Nephron progenitor cell (in vitro differentiated cells): ENCODE data around the gene DDR1.

ENCODE experiments used
- DNase-seq: peaks from one replicate; pipeline ENCODE4 v3.0.0; 2021
- H3K27ac Mint-ChIP-seq: 2 replicates; pipeline ENCODE4 v1.8.0; 2021; ENCODE audit warnings: mild to moderate bottlenecking, moderate library complexity, mixed read lengths
- H3K27me3 Mint-ChIP-seq: 2 replicates; pipeline ENCODE4 v1.8.0; 2021; ENCODE audit warnings: mild to moderate bottlenecking, low read depth, mixed read lengths; ENCODE audit not compliant: poor library complexity
- H3K36me3 Mint-ChIP-seq: 2 replicates; pipeline ENCODE4 v1.8.0; 2021; ENCODE audit warnings: low read depth, mixed read lengths
- H3K4me1 Mint-ChIP-seq: 2 replicates; pipeline ENCODE4 v1.8.0; 2021; ENCODE audit warnings: mixed read lengths
- H3K4me3 Mint-ChIP-seq: 2 replicates; pipeline ENCODE4 v1.8.0; 2021; ENCODE audit warnings: mild to moderate bottlenecking, moderate library complexity, mixed read lengths
- H3K9me3 Mint-ChIP-seq: 2 replicates; pipeline ENCODE4 v1.8.0; 2021; ENCODE audit warnings: mild to moderate bottlenecking, moderate library complexity, mixed read lengths
- TF ChIP-seq, protein P1 (sequence below): fragments of 200-600 bp; sonication (generic); IDR thresholded peaks from 2 replicates; pipeline ENCODE4 v1.5.0; 2021; ENCODE audit warnings: antibody characterized with exemption

The DDR1 gene

DNA sequence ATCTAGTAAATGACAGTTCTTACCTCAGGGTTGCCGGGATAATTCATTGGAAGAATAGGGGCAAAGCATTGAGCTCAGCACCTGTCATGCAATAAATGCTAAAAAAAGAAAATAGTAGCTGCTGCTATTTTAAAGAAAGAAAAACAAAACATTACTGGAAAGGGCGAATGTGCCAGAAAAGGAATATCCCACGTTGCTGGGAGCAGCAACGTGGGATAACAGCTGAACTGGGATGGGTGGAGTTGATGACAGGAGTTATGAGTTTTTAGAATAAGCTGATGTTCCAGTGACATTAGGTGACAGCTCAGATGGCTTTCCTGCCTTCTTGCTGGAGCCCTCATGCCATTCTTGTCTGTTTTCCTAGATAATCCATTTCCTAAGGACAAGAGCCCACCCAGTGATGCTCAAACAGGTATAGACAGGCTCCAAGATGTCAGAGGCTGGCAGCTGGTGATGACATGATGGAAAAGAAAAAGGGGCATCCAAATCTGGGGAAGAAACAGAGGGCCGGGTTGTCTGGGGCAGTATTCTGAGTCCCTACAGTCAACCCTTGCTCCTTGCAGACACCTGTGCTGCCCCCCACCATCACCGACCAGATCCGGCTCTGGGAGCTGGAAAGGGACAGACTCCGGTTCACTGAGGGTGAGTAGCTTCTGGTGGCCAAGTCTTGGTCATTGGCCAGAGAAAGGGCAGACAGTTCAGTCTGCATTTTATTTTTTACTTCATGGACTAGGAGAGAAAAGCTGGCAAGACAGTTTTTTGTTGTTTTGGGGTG is 28.6 kb downstream of the DDR1 start:
- Mint-ChIP-seq H3K36me3 (peaks cover 56% of the 10 kb centered on the region), H3K27ac (no peak overlapping the region), H3K4me1 (peaks cover 61% of the 10 kb centered on the region), H3K9me3 (no peaks in the 10 kb centered on the region), H3K4me3 (peak overlapping the region; percentile 86), H3K27me3 (peaks cover 5% of the 10 kb centered on the region)
- DNase-seq, result no peak
- TF ChIP-seq, protein P1, sequence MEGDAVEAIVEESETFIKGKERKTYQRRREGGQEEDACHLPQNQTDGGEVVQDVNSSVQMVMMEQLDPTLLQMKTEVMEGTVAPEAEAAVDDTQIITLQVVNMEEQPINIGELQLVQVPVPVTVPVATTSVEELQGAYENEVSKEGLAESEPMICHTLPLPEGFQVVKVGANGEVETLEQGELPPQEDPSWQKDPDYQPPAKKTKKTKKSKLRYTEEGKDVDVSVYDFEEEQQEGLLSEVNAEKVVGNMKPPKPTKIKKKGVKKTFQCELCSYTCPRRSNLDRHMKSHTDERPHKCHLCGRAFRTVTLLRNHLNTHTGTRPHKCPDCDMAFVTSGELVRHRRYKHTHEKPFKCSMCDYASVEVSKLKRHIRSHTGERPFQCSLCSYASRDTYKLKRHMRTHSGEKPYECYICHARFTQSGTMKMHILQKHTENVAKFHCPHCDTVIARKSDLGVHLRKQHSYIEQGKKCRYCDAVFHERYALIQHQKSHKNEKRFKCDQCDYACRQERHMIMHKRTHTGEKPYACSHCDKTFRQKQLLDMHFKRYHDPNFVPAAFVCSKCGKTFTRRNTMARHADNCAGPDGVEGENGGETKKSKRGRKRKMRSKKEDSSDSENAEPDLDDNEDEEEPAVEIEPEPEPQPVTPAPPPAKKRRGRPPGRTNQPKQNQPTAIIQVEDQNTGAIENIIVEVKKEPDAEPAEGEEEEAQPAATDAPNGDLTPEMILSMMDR, result no peak

DNA sequence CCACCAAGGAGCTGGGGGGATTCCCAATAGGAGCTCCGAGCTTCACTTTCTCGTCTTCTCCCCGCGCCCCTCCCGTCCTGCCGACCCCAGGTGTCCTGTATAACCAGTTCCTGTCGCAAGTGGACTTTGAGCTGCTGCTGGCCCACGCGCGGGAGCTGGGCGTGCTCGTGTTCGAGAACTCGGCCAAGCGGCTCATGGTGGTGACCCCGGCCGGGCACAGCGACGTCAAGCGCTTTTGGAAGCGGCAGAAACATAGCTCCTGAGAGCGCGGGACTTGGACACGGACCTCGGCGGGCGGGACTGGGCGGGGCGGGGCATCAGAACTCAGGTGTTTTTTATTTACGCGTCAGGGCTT is 29.4 kb downstream of the DDR1 start:
- Mint-ChIP-seq H3K4me3 (peak overlapping the region; percentile 86), H3K27ac (no peak overlapping the region), H3K9me3 (no peaks in the 10 kb centered on the region), H3K4me1 (peaks cover 54% of the 10 kb centered on the region), H3K27me3 (peaks cover 2% of the 10 kb centered on the region), H3K36me3 (peaks cover 56% of the 10 kb centered on the region)
- TF ChIP-seq, protein P1, result no peak
- DNase-seq, result no peak

DNA sequence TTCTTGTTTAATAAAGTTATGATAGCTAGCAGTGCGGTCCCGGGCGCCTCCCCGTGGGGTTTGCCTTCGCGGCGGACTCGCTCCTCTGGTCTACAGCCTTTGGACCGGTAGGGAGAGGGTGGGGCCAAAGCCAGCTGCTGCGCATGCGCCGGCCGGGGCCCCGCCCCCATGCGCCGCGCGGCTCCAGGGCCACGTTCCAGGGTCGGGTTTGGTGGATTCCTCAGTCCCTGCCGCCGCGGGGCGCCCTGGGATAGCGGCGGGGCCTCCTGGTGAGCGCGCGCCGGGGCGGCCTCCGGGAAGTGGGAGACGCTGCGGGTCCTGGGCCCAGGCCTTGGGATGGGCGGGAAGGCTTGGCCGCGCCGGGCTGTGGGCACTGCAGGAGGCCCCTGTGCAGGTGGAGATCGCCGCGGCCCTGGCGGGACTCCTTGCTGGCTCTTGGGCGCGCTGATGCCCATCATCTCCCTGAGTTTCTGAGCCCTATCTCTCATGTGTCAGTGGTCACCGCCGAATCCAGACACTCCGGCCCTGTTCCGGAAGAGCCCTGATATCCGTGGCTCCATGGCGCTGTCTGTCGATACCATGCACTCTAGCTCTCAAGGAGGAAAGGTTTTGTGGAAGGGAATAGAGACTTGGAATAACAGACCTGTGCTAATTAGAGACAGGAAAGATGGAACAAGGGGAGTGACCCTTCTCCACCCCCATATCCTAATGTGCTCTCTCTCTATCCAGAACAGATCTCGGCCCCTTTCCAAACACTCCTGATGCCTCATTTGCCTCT is 29.9 kb downstream of the DDR1 start, which contains the start of gene VARS2:
TSS of gene VARS2 (plus strand) at position 163 of the 778 bp plus-strand sequence. CDS start at position 762, 599 bp downstream.
- H3K4me1 Mint-ChIP-seq, result peaks cover 48% of the 10 kb centered on the region
- peaks cover 52% of the 10 kb centered on the region for H3K36me3 Mint-ChIP-seq
- H3K27me3 Mint-ChIP-seq, result peaks cover 2% of the 10 kb centered on the region

DNA sequence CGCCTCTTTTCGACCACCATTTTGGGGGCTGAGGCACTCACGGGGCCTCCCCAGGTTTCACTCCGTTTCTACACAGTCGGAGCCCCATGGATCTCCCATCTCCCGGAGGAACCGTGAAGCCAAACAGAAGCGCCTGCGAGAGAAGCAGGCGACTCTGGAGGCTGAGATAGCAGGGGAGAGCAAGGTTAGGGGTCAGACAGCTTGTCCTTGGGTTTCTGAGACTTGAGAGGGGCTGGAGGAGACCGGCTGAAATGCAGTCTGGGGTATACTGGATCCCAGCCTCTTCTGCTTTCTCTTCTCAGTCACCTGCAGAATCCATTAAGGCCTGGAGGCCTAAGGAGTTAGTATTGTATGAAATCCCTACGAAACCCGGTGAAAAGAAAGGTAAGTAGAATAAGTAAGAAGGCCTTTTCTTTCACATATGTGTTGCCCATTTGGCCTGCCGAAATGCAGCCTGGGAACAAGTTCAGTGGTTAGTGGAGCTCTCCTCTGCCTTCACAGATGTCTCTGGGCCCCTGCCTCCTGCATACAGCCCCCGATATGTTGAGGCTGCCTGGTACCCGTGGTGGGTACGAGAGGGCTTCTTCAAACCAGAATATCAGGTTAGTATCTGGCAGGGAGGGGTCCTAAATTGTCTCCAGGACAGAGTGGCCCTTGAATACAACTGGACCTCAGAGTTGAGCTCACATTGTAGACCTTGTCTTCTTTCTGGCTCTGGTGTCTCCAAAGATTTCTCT is 30.7 kb downstream of the DDR1 start:
- no peaks in the 10 kb centered on the region for H3K9me3 Mint-ChIP-seq
- H3K27me3 Mint-ChIP-seq, result peaks cover 2% of the 10 kb centered on the region
- TF ChIP-seq, protein P1, result no peak
- H3K4me3 Mint-ChIP-seq, result peak overlapping the region; percentile 86
- H3K4me1 Mint-ChIP-seq, result peaks cover 43% of the 10 kb centered on the region
- H3K27ac Mint-ChIP-seq, result peak overlapping the region; percentile 74
- peaks cover 52% of the 10 kb centered on the region for H3K36me3 Mint-ChIP-seq
- no peak for DNase-seq

More for the DNA sequence above, 29.9 kb downstream of the DDR1 start, which contains the start of gene VARS2:
- H3K9me3 Mint-ChIP-seq, result no peaks in the 10 kb centered on the region
- DNase-seq, result peak; percentile 92
- peak within 1 kb of the TSS; percentile 86 for H3K4me3 Mint-ChIP-seq
- H3K27ac Mint-ChIP-seq, result peak within 1 kb of the TSS; percentile 74
- TF ChIP-seq, protein P1, result no peak

DNA sequence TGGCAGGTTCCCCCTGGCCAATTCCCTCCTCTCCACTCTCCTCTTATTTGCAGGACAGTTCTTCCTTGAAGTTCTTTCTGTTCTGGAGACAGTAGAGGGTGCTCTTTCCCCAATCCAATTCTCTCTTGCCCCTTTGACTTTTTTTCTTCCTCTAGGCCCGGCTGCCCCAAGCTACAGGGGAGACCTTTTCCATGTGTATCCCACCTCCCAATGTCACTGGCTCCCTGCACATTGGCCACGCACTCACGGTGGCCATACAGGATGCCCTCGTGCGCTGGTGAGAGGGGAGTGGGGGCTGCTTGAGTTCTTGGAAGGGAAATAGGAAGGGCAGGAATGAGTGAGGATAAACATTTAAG is 31.2 kb downstream of the DDR1 start:
- no peaks in the 10 kb centered on the region for H3K9me3 Mint-ChIP-seq
- H3K4me3 Mint-ChIP-seq, result peak overlapping the region; percentile 86
- peaks cover 52% of the 10 kb centered on the region for H3K36me3 Mint-ChIP-seq
- TF ChIP-seq, protein P1, result peak; percentile 49
- peak overlapping the region; percentile 52 for H3K27ac Mint-ChIP-seq
- peaks cover 2% of the 10 kb centered on the region for H3K27me3 Mint-ChIP-seq
- DNase-seq, result peak; percentile 25
- H3K4me1 Mint-ChIP-seq, result peaks cover 43% of the 10 kb centered on the region
